ENCODE measurements around the gene MAP2K6.

DNA sequence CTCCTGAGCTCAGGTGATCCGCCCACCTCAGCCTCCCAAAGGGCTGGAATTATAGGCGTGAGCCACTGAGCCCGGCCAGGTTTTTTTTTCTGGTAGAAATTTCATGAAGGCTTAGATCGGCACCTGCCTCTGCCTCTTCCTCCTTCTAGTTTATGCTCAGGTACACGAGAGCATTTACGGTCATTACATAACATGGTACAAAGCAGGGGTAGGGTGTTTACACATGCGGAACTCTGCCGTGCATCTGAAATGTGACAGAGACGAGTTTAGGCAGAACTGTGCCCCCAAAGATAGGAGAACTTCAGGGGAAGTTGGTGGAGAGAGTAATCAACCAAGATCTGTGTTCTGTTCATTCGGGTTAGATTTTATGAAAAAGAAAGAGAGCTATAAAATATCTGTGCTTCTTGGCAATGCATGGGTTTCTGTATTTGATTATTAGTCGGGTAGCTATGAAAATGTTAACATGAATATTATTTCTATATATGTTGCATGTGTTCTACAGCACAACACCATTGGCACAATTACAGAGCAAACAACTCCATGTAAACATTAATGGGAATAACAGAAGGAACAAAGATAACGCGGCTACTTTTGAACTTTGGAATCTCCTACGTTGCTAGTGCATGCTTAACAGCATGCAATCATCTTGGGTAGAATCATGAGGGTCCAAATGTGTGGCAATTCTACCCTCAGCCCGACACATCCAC is 23.5 kb upstream of the MAP2K6 start:
- TF ChIP-seq, protein P1, sequence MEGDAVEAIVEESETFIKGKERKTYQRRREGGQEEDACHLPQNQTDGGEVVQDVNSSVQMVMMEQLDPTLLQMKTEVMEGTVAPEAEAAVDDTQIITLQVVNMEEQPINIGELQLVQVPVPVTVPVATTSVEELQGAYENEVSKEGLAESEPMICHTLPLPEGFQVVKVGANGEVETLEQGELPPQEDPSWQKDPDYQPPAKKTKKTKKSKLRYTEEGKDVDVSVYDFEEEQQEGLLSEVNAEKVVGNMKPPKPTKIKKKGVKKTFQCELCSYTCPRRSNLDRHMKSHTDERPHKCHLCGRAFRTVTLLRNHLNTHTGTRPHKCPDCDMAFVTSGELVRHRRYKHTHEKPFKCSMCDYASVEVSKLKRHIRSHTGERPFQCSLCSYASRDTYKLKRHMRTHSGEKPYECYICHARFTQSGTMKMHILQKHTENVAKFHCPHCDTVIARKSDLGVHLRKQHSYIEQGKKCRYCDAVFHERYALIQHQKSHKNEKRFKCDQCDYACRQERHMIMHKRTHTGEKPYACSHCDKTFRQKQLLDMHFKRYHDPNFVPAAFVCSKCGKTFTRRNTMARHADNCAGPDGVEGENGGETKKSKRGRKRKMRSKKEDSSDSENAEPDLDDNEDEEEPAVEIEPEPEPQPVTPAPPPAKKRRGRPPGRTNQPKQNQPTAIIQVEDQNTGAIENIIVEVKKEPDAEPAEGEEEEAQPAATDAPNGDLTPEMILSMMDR (IDR thresholded peaks at IDR 0.05): no peak
- no peak for TF ChIP-seq POLR2A (IDR thresholded peaks at IDR 0.05)
